ENCODE results near the gene CREB3L2.
A peak's percentile ranks its signal among the peaks of the same experiment; 100 is the strongest.
"Not testable (repeated sequence)": the region's sequence is repeated elsewhere in the genome, so short reads cannot be mapped to it uniquely, and the experiment has no call there.

CREB3L2 gene

GRCh38 chr7:137928626-137929025, 73.3 kb downstream of the CREB3L2 start:
- no peak for FAIRE-seq

GRCh38 chr7:137927386-137927785, 74.5 kb downstream of the CREB3L2 start:
- no peak for FAIRE-seq

- FAIRE-seq: not testable (repeated sequence)
These were observed 75.7 kb downstream of the CREB3L2 start for GRCh38 chr7:137926206-137926605.

GRCh38 chr7:137925754-137926153, 76.1 kb downstream of the CREB3L2 start:
- FAIRE-seq: no peak

- FAIRE-seq: no peak
These were observed 76.8 kb downstream of the CREB3L2 start for GRCh38 chr7:137925091-137925490.

GRCh38 chr7:137923380-137923779, 78.5 kb downstream of the CREB3L2 start:
- FAIRE-seq: no peak

- FAIRE-seq: no peak
These were observed 81.1 kb downstream of the CREB3L2 start for GRCh38 chr7:137920637-137921399.

- FAIRE-seq: no peak
These were observed 81.9 kb downstream of the CREB3L2 start for GRCh38 chr7:137919987-137920386.

- FAIRE-seq: no peak
These were observed 84.8 kb downstream of the CREB3L2 start for GRCh38 chr7:137916980-137917645.

GRCh38 chr7:137916564-137916963, 85.3 kb downstream of the CREB3L2 start:
- FAIRE-seq: no peak

GRCh38 chr7:137915266-137915665, 86.6 kb downstream of the CREB3L2 start:
- no peak for FAIRE-seq

GRCh38 chr7:137913985-137914384, 87.9 kb downstream of the CREB3L2 start:
- FAIRE-seq: no peak

- FAIRE-seq: no peak
These were observed 92.8 kb downstream of the CREB3L2 start for GRCh38 chr7:137909042-137909441.

GRCh38 chr7:137908106-137908505, 93.8 kb downstream of the CREB3L2 start:
- no peak for FAIRE-seq

GRCh38 chr7:137906636-137907035, 95.2 kb downstream of the CREB3L2 start:
- FAIRE-seq: not testable (repeated sequence)

- FAIRE-seq: no peak
These were observed 97.1 kb downstream of the CREB3L2 start for GRCh38 chr7:137904833-137905232.

GRCh38 chr7:137903382-137904169, 98.3 kb downstream of the CREB3L2 start:
- FAIRE-seq: peak; percentile 95

- FAIRE-seq: no peak
These were observed 101.7 kb downstream of the CREB3L2 start for GRCh38 chr7:137900137-137900536.

GRCh38 chr7:137898839-137899721, 102.8 kb downstream of the CREB3L2 start:
- FAIRE-seq: no peak

GRCh38 chr7:137895301-137896221, 106.3 kb downstream of the CREB3L2 start:
- no peak for FAIRE-seq

GRCh38 chr7:137893143-137893742, 108.6 kb downstream of the CREB3L2 start:
- FAIRE-seq: no peak

Data from A204.1 (cell line).